NCI-H2196 (cell line): ENCODE measurements around the gene KRT16.
"Not testable (repeated sequence)": the region's sequence is repeated elsewhere in the genome, so short reads cannot be mapped to it uniquely, and the experiment has no call there.

Experiments
- DNase-seq: peaks from one replicate; lab custom pipeline; 2025; ENCODE audit not compliant: unreplicated experiment; lab: John Stamatoyannopoulos, UW

KRT16 gene

GRCh38 chr17:41628621-41629255 lies 16.2 kb upstream of the KRT16 start:
- not testable (repeated sequence) for DNase-seq

DNA sequence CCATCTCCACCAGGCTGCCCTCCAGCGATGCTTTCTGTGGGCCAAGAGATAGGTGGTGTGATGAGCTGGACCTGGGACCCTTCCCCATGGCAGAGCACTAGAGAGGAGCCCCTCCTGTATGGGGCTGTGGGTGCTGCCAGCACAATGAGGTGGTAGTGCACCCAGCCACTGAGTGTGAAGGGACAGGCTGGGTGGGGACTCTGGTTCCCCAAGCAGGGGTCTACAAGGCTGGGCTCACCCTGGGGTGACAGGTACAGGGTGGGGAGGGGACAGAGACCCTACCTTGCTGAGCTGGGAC lies 15.5 kb upstream of the KRT16 start:
- not testable (repeated sequence) for DNase-seq

- no peak for DNase-seq
Observed at GRCh38 chr17:41627316-41628072, 14.9 kb upstream of the KRT16 start.

GRCh38 chr17:41626914-41627295 lies 14.3 kb upstream of the KRT16 start:
- DNase-seq = not testable (repeated sequence)

- DNase-seq = not testable (repeated sequence)
Observed at GRCh38 chr17:41626028-41626913, 13.7 kb upstream of the KRT16 start.

GRCh38 chr17:41625602-41626001 lies 13.0 kb upstream of the KRT16 start:
- DNase-seq = no peak

DNA sequence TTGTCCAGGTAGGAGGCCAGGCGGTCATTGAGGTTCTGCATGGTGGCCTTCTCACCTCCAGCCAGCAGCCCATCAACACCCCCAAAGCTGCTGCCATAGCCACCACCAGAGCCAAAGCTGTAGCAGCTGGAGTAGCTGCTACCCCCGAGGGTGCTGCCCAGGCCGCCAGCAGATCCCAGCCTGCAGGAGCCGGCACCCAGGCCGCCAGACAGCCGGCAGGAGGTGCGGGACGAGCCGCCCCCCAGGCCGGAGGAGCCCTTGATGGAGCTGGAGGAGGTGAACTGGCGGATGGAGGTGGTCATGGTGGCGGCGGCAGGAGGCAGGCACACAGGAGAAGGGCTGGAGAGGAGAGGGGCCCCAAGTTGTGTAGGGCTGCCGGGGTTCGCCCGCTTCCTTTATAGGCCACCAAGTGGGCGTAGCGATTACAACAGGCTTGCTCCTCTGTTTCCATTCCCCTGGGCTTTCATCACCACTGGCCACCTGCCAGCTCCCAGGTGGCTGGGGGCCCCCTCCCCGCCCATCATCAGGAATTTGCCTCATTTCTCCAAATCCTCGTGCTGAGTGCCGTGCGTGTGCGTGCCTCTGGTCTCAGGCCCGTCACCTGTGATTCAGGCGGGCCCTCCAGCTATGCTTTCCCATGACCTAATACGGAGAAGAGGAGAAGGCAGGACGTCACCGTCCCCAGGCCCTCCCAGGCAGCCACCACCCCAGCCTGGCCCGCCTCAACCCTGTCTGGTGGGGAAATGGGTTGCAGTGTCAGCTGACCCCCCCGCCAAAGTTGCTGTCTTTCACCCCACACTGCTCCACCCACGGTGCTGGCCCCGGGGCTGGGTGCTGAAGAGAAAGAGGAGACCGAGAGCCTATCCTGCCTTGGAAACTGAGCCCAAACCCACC lies 11.9 kb upstream of the KRT16 start, which contains the start of gene KRT17:
Gene KRT17 (minus strand): TSS at position 368 of the 894 bp plus-strand sequence. CDS start 66 bp downstream, at position 302.
- no peak for DNase-seq

DNA sequence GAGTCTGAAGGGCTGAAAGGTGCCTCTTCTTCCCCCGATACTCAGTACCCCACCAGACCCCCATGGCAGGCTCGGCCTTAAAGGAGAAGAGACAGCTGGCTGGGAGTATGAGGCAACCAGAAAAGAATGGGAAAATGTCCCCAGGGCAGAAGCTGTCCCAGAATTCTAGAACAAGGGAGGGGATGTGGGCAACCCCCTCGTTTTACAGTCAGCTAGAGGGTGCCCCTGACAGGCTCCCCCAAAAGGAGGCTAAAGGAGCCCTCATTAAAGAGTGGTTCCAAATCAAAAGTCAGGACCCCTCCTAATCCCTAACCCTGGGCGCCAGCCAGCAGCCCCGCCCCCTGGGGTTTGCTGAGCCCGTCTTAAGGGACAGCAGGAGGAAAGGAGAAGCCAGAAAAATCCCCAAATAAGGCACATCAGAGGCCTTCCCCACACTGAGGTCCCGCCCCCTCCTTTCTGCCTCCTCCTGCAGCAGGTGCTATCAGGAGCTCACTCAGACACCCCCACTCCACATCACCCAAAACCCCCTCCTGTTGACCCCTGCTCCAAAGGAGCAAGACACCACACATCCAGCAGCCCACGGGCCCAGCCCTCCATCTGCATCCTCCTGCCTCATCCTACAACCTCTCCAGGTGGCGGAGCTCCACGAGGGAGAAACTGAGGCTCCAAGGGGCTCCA lies 10.8 kb upstream of the KRT16 start:
- not testable (repeated sequence) for DNase-seq

DNA sequence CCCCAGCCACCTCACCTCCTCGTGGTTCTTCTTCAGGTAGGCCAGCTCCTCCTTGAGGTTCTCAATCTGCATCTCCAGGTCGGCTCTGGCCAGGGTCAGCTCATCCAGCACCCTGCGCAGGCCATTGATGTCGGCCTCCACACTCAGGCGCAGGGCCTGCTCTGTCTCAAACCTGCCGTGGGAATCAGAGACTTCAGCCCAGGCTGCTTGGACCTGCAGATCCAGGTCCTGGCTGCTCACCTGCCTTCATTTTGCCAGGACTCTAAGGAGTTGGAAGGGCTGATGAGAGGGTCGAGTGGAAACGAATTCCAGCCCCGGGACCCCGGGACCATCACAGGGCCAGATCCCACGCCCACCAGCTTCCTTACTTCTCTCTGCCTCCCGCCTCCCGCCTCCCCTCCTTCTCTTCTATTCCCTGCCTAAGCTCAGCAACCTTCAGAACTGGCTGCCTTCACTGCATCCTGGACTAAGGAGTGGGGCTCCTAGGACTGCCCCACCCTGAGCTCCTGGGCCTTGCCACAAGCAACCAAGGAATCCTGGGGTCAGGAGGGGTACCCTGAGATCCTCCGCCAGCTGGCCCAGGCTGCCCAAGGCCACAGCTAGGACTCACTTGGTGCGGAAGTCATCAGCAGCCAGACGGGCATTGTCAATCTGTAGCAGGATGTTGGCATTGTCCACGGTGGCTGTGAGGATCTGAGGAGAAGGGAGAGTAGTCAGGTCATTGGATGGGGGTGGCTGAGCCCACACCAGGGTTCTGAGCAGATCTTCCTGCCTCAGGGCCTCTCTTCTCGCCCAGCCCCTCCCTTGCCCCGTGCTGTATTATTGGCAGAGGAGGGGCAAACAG lies 10.0 kb upstream of the KRT16 start:
- not testable (repeated sequence) for DNase-seq

DNA sequence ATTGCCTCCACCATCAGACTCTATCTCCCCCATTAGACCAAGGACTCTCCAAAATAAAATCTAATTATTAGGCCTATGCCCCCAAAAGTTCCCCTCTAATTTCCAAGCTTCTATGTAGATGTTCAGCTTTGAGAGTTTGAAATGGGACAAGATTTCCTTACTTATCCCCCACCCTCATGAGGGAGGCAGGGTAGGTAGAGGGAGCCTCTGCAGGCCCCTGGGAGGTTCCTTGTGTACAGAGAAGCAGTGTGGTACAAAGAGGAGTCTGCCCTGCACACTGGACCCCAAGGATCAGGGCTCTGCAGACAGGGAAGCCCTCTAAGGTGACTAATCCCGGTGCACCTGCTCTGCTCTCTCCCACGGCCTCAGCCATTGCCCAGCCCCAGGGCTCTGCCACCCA lies 9.3 kb upstream of the KRT16 start:
- no peak for DNase-seq

GRCh38 chr17:41621435-41621817 lies 8.9 kb upstream of the KRT16 start:
- DNase-seq = not testable (repeated sequence)

GRCh38 chr17:41620583-41621434 lies 8.2 kb upstream of the KRT16 start:
- no peak for DNase-seq

- DNase-seq = not testable (repeated sequence)
Observed at GRCh38 chr17:41619927-41620582, 7.5 kb upstream of the KRT16 start.

DNA sequence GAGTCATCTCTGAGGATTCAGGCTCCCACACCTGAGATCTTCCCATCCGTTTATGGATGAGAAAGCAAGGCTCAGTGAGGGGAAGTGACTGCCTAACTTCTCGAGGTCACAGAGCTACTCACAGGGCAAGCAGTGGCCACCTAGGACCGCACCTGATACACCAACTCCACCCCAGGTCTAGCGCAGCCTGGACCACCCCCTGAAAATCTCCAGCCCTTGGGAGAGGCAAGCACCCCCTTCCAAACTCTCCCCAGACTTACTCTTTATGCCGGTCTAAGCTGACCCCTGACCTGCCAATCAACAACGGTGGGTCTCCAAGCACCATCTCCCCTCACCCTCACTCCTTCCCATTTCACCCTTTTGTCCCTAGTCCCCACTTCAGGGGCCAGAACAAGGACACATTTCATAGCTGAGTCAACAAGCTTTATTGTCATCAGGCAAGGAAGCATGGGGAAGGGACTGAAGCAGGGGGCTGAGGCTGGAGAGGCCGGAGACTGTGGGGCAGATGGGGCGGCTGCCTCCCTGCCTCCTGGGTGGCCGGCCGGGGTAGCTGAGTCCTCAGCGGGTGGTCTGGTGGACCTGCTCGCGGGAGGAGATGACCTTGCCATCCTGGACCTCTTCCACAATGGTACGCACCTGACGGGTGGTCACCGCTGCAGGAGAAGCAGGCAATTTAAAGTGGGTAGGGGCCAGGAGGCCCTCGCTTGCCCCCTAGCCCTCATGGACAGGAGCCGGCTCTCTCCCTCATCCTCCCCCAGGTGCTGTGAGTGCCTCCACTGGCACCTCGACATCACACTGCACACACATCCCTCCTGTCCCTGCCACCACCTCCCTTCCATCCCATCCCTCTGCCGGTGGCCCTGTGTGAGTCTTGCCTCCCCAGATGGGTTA lies 6.7 kb upstream of the KRT16 start:
- DNase-seq = no peak

GRCh38 chr17:41618341-41619035 lies 5.9 kb upstream of the KRT16 start:
- DNase-seq = no peak

DNA sequence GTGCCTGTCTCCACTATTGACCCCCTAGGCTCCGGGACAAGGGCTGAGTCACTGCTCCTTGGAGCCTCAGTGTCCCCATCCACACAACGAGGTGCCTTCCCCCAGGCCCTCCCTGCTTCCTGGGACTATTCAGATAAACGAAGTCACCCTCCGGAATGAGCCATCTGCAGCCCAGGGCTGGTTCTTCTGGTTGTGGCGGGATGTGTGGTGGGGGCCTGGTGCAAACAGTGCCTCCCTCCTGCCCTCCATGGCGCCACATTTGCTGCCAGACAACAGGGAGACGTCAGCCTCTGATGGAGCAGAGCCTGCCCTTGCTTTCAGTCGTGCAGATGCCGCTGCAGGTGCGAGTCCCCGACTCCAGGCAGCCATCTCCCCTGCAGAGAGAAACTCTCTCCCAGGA lies 5.1 kb upstream of the KRT16 start:
- no peak for DNase-seq
